GM19239 (cell line): ENCODE data around the gene PRTG.
"Not testable (repeated sequence)": the region's sequence is repeated elsewhere in the genome, so short reads cannot be mapped to it uniquely, and the experiment has no call there.

Experiments used
- DNase-seq: peaks from one replicate; pipeline ENCODE4 v3.0.0; 2011; ENCODE audit warnings: low spot score; ENCODE audit not compliant: insufficient read length
- FAIRE-seq: peaks from 2 replicates; lab custom pipeline; 2011; peaks lifted over from hg19 to GRCh38; lab: Jason Lieb, UNC

Gene PRTG

GRCh38 chr15:55654561-55655031 lies 88.4 kb downstream of the PRTG start:
- FAIRE-seq (no peak), DNase-seq (no peak)

DNA sequence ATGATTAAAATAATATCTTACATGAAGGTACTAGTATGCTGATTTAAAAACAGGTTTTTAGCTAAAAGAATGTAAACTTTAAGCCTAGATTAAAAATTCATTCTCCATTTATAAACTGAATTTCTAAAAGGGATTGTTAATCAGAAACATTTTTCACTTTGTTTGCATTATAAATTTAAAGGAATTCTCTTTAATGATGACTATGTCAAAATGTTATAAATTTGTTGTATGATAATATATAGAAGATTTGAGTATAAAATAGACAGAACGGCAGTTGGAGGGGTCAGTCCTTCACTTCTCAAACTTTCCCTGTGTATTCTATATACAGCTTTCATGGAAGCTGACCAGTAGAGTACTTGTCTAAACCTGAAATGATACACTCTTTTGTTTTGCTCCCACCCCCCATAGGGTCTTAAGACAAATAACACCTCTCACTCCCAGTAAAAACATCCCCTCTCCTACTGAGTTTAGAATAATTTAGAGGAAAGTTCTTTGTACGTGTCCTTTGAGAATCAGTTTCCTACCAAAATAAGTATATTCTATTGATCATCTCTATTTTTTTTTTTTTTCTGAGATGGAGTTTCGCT lies 90.0 kb downstream of the PRTG start:
- no peak for FAIRE-seq
- DNase-seq: no peak

DNA sequence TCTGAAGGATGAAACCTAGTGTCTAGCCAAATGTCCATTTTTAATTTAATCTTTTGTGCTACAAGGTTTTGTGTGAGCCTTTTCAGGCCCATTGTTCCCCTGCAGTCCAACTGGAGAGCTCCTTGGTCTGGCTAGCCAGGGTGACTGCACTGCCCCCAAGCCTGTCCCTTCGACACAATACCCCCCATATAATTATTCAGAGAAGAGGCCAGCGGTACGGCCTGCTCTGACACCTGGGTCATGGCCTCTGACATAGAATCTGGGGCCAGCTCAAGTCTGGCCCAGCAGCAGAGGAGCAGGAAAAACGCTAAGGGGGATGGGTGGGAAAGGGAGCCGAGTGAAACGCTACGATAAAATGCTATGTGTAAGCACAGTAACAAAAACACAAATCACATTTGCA lies 90.6 kb downstream of the PRTG start:
- DNase-seq (no peak), FAIRE-seq (no peak)

DNA sequence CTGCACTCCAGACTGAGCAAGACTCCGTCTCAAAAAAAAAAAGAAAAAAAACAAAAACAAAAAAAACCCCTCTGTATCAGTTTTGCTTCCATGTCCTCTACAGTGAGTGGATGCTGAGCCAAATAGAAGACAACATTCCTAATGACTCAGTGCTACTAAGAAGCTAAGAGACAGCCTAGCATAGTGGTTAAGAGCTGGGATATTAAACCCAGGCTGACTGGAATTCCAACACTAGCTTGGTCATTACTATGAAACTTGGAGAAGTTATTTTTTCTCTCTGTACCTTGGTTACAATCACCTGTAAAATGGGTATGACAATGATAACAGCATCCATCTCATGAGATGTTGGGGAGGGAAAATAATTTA lies 93.9 kb downstream of the PRTG start:
- FAIRE-seq (no peak), DNase-seq (no peak)

- FAIRE-seq (no peak), DNase-seq (no peak)
Measured at GRCh38 chr15:55638764-55639163, 104.2 kb downstream of the PRTG start.

GRCh38 chr15:55637086-55637485 lies 105.9 kb downstream of the PRTG start:
- FAIRE-seq: no peak

GRCh38 chr15:55633731-55634130 lies 109.2 kb downstream of the PRTG start:
- FAIRE-seq: no peak
- DNase-seq: no peak

More at GRCh38 chr15:55637086-55637485, 105.9 kb downstream of the PRTG start:
- no peak for DNase-seq

DNA sequence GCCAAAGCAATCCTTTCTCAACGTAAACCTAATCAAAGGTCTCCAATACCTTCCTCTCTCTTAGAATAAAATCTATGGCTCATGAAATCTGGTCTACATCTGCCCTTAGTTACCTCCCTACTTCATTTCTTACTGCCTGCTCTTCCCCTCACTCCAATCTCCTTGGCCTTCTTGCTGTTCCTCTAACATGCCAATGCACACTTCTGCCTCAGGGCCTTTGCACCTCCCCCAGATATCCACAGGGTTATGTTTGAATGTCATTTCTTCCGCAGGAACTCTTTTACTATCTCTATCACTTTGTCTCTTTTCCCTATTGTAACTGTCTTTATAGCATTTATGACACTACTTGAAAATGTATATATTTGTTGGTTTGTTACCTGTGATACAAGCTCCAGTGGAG lies 110.5 kb downstream of the PRTG start:
- no peak for DNase-seq
- no peak for FAIRE-seq

DNA sequence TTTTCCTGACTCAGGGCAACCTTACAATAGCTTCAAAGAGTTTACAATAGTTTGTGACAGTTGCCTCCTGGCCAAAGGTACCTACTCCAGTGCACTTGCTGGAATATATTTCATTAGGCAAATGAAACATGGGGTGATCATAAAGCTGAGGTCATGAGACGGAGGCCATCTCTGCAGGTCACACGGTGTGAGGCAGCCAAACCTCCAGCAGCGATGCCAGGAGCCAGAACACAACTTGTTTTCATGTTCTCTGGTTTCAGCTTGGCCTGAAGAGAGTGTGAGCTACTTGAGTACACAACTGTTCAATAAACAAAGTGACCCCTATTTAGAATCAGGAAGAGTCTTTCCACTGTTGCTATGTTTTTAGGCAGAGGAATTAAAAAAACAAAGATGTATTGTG lies 112.1 kb downstream of the PRTG start:
- FAIRE-seq (no peak), DNase-seq (no peak)

- DNase-seq (no peak), FAIRE-seq (no peak)
Measured at GRCh38 chr15:55628369-55628730, 114.6 kb downstream of the PRTG start.

DNA sequence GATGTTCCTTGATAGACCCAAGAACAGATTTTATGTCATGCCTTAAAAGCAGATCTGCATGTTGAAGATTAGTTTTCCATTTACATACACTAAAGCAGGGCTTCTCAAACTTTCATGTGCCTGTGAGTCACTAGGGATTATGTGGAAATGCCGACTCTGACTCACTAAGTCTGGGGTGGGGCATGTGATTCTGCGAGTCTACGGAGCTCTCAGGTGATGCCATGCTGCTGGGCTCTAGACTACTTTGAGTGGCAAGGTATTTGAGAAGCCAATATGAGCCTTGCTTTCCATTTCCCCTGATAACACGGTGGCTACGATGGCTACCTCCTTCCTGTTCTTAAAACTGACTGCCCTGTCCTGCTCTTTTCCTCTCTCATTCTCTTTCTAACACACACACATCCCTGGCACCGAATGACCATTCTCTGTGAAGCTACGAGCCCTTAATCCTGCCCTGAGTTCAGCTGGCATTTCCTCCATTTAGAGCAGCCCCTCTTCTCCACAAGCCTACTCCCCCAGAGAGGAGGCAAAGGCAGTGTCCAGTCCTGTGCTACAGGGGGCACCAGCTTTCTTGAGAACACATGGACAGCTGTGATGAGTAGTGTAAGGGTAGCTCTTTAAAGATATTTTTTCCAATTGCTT lies 115.1 kb downstream of the PRTG start:
- DNase-seq (no peak), FAIRE-seq (no peak)

DNA sequence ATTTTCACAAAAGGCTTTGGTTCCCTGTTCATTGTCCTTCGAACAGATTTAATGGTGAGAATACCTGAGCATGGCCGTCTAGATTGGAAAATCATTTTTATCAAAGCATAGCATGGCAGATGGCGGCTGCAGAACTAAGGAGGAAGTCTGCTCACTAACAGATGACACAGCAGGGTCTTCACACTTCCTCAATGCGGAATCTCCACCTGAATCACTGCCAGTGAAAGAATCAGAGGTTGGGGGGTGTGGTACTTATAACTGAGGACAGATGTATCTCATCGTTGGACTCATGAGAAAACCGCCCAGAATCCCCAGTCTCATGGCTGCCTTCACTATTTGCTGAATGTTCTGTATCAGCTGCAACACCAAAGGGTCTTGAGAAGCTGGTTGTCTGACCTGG lies 123.2 kb downstream of the PRTG start:
- FAIRE-seq (no peak), DNase-seq (no peak)

GRCh38 chr15:55618387-55618786 lies 124.6 kb downstream of the PRTG start:
- FAIRE-seq (no peak), DNase-seq (no peak)

GRCh38 chr15:55615445-55615844 lies 127.5 kb downstream of the PRTG start:
- DNase-seq (no peak), FAIRE-seq (no peak)

- FAIRE-seq (no peak), DNase-seq (no peak)
Measured at GRCh38 chr15:55613727-55614126, 129.2 kb downstream of the PRTG start.

- DNase-seq: no peak
- FAIRE-seq: no peak
Measured at GRCh38 chr15:55606214-55606613, 136.7 kb downstream of the PRTG start.

DNA sequence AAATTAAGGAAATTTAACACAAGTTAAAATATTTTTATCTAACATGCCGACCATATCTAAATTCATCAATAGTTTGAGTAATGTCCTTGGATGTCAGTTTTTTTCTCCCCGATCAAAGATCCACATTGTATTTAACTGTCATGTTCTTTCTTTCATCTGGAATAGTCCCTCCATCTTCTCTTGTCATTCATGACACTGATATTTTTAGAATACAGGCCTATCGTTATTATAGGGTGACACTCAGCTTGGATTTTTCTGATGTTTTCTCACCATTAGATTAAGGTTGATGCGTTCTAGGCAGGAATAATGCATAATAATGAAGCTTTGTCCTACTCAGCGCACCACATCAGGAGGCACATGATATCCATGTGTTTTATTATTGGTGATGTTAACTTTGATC lies 141.6 kb downstream of the PRTG start:
- FAIRE-seq (no peak), DNase-seq (no peak)

- no peak for DNase-seq
- no peak for FAIRE-seq
Measured at GRCh38 chr15:55599439-55599838, 143.5 kb downstream of the PRTG start.

GRCh38 chr15:55593019-55593418 lies 149.9 kb downstream of the PRTG start:
- FAIRE-seq, DNase-seq: not testable (repeated sequence)

- DNase-seq: no peak
- no peak for FAIRE-seq
Measured at GRCh38 chr15:55590788-55591187, 152.2 kb downstream of the PRTG start.

DNA sequence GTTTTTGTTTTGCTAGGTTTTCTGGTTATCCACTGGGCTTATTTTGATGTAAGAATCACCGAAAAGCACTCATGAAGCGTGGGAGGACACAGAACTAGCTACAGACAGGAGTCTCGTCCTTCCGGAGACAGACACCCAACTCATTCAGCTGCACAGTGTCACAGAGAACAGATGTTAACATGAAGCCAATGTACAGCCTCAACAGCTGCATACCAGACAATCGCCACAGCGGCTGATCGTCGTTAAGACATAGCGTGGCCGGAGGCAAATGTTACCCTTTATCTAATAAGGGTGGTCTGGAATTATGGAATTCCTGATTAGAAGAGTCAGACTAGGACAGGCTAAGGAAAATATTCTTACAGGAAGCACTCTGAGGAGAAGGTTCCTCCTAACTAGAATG lies 153.7 kb downstream of the PRTG start:
- FAIRE-seq (no peak), DNase-seq (no peak)

DNA sequence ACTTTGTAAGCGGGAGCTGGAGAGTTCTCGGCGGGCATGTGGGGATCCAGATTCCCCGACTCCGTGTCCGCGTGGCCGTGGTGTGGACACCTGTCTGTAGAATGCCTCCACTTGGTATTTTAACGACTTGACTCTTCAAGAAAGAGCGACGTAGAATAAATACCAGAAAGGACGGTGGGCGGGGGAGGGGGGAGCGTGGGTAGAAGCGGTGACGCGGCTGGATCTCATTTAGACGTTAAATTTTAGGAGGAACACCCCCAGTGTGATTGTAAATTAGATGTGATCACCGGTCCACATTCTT lies 154.2 kb downstream of the PRTG start:
- DNase-seq (no peak), FAIRE-seq (no peak)
